Stimulated activated CD8-positive, alpha-beta memory T cell treated with anti-CD3 and anti-CD28 coated beads, Interleukin-2, amount 100 ng/mL, for 48 hours (primary cell): ENCODE results near the gene ATP6V1A.

Experiments used
- DNase-seq, 2 donors: peaks; one replicate each; pipeline ENCODE4 v3.0.0-alpha.2; 2020; ENCODE audit warnings: low read depth in 2 of 2

The ATP6V1A gene

GRCh38 chr3:113747283-113748046 lies 630 bp downstream of the ATP6V1A start:
- peak in 1 of 2 donors; percentile 26 for DNase-seq

DNA sequence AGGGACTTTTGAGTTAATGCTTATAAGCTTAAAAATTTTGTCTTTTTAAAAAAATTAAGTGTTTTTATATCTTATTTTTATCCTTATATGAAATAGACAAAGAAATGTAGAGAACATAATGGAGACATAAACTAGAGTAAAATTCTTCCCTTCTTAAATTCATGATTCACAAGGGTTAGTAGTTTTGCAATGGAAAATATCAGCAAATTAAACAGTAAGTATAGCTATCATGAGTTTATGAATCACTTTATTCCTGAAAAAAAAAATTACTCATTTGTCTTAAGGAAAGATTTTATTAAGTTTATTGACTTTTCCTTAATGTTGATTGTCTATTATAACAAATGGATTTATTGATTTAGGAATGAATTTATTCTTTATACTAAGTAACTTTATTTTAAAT lies 4.3 kb downstream of the ATP6V1A start:
- no peak for DNase-seq

- no peak for DNase-seq
Observed at GRCh38 chr3:113753376-113753985, 6.6 kb downstream of the ATP6V1A start.

DNA sequence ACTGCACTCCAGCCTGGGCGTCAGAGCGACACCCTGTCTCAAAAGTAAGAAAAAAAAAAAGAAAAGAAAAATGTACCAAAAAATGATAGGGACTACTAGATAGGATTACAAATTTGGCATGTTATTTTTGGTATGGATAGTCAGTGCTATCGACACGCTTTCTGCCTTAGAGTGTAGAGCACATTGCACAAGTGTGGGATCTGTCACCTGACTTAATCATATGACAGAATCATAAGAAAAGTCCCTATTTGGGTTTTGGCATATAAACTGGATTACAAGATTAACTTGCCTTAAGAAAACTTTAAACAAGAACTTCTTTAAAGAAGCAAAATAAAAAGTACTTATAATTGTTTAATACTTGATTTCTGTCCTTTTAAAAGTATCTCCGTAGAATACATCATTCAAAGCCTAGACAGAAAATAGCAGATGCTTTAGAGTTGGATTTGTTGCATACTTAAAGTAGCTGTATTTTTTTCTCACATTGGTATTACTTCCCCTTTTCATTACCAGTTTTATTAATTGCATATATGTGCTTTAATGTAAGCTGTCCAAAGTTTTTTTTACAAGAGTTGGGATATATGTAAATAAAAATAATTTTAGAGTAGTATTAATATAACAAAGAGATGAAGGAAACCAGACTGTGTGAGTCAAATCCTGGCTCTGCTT lies 7.8 kb downstream of the ATP6V1A start:
- no peak for DNase-seq

DNA sequence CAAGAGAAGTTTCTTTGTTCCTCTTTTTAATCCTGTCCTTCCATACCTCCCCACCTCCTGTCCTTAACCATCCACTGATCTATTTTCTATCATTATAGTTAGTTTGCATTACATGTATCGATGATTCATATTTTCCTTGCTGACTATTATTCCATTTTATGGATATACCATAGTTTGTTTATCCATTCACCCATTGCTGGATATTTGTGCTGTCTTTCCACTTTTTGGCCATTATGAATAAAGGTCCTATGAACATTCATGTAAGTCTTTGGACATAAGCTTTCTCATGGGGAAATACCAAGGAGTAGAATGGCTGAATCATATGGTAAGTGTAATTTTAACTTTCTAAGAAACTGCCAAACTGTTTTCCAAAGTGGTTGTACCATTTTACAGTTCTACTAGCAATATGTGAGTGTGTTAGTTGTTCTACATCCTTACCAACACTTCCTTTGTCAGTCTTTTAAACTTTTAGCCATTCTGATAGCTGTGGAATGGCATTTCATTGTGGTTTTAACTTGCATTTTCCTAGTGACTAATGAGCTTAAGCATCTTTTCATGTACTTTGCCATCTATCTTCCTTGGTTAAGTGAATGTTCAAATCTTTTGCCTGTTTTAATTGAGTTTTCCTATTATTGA lies 11.7 kb downstream of the ATP6V1A start:
- no peak for DNase-seq

DNA sequence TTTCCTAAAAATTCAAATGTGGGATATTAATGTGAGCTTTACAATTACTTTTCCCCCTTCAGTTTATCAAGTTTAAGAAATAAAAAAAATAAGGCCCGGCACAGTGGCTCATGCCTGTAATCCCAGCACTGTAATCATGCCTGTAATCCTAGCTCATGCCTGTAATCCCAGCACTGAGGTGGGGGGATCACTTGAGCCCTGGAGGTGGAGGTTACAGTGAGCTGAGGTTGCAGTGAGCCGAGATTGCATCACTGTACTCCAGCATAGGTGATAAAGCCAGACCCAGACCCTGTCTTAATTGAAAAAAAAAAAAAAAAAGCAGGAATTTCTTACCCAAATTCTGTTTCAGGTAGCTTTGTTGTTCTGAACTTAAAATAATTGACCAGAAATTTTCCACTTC lies 17.9 kb downstream of the ATP6V1A start:
- DNase-seq, result no peak

DNA sequence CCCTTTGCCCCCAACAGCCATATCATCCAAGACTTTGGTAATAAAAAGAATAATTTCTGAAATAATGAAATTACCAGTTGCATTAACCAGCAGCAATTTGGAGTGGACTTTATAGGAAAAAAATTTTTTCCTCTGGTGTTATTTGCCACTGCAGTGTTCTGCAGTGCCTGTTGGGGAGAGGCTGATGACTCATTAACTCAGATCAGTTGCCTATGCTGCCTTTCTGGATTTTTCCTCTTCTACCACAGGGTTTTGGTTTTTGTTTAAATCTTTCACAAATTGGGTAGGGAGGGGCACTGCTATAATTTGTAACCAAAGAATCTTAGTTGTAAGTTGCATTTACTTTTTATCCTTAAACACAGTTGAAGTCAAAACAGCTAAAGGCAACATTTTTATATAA lies 22.7 kb downstream of the ATP6V1A start:
- DNase-seq, result no peak

DNA sequence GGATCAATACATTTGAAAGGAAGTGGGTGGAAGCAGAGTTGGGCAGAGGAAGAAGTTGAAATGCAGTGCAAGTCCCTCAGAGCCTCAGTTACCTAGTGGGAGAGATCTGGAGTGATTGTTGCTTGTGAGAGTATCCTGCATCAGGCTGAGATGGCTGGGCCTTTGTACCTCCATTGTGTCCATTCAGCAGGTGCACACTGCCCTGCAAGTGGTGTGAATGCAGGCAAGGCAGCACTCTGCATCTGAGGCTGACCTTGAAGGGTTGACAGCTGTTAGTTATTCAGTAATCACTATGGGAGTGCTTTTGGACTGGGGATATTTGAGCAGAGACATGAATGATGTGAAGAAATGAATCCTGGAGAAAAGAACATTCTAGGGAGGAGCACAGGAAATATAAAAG lies 25.2 kb downstream of the ATP6V1A start:
- no peak for DNase-seq

DNA sequence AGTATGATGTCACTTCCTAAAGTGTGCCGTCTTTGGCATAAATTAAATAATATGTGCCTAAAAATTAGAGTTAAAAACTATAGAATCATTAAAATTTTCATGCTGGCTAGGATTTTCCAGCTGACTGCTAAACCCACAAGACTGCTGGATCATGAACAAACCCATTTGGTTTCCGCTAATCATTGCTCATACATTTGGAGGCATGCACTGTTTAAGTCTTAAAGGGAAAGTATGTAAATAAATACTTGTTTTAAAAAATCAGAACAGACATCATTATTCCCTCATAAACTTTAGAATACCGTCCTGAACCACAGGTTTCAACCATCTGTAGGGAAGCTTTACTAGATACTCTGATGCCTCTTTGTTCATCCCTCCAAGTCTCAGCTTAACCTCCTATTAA lies 26.5 kb downstream of the ATP6V1A start:
- DNase-seq, result no peak

DNA sequence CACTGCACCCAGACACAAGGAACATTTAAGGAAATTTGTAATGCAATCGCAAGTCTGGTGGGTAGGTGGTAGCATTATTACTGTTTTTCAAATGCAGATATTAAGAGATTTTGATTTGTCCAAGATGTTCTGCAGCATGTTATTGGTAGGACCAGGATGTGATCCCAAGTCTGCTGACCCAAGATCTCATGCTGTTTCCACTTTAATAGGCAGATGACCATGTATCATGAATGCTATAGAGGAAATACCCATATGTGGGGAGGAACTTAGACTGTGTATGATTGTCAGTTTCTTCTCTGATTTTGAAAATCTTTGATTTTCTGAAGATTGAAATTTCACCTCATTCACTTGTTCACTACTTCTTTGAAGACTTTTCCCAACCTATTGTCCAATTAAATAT lies 28.7 kb downstream of the ATP6V1A start:
- no peak for DNase-seq

DNA sequence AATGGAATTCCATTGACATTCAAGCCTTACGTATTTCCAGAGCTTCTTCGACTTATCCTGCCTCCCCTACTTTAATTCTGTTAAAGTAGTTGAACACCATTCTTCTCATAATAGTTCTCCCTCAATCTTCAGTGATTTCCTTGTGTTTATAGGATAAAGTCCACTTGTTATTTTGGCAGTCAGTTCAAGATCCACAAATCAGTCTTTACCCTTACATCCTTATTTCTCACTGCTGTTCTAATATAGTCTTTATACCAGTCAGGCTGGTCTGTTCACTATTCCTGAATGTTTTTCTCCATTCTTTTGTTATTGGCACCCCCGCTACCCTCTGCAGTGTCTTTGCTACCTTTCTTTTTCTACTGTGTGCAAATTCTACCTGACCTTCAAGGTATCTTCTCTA lies 29.7 kb downstream of the ATP6V1A start:
- DNase-seq, result no peak

DNA sequence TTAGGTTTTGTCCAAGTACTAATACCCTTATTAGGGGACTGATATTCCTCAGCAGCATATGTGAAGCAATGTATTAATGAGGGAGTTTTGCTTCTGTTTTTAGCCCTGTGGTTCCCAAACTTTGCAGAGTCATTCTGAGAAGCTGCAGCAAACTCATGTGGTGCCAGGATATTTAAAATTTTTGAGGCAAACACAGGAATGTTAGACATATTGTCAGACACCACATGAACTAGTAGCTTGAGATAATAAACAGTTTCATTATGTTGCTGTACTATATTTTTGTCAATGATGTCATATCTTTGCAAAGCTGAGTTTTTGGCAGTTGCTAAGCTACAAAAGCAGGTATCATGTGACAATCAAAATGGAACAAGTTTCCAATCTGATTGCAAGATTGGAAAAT lies 36.6 kb downstream of the ATP6V1A start:
- DNase-seq, result no peak

DNA sequence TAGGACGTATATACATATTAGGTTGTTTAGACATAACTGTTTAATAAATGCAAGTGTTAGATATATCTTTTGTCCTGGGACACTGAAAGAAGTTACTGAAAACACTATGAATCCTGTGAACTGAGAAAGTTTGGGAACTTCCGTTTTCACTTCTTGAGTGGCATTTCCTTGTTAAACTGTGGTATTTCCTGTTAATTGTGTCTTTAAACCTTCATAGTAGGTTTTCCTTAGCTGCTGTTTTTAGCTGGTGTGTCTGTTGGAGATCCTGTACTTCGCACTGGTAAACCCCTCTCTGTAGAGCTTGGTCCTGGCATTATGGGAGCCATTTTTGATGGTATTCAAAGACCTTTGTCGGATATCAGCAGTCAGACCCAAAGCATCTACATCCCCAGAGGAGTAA lies 37.1 kb downstream of the ATP6V1A start:
- DNase-seq, result no peak

DNA sequence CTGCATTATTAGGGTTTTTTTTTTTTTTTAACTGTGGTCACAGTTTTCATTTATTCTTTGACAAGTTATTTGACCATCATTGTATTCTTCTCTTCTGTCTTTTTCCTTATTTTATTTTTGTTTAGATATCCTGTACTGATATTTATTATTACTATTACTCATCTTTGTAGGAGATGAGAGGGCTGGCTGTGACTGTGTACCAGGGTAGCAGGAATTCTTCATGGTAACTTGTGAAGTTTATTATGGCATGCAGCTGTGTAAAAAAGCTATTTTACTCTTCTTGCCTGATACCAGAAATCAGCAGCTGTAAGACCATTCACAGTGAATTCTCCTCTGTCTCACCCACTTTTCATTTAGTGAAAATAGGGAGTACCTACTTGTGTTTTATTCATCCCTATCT lies 44.5 kb downstream of the ATP6V1A start:
- DNase-seq, result no peak

DNA sequence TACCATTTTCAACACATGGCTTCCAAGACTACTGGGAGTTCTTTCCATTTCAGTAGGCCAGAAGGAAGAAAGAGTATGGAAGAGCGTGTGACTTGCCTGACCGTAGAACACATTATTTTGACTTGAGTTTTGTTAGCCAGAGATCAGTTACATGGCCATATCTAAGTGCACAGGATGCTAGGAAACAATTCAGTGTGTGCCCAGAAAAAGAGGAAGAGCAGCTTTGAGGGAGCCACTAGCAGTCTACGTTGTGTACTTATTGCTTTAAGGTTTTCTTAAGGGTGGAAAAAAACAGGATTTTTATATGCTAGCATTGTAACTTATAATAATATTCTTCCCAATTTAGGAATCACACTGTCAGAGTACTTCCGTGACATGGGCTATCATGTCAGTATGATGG lies 47.7 kb downstream of the ATP6V1A start:
- DNase-seq, result no peak

GRCh38 chr3:113795693-113796092 lies 48.9 kb downstream of the ATP6V1A start:
- DNase-seq, result no peak

GRCh38 chr3:113802795-113803455 lies 56.1 kb downstream of the ATP6V1A start:
- no peak for DNase-seq

GRCh38 chr3:113804661-113805060 lies 57.8 kb downstream of the ATP6V1A start:
- DNase-seq, result no peak

DNA sequence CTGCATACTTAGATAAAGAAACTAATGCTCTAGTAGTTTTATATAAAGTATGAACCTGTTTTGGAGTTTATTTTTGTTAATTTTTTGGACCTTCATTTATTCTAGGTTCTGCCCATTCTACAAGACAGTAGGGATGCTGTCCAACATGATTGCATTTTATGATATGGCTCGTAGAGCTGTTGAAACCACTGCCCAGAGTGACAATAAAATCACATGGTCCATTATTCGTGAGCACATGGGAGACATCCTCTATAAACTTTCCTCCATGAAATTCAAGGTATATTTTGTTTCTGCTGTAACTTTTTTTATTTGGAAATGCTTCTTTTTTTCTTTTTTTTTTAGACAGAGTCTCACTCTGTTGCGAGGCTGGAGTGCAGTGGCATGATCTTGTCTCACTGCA lies 58.4 kb downstream of the ATP6V1A start:
- no peak for DNase-seq

DNA sequence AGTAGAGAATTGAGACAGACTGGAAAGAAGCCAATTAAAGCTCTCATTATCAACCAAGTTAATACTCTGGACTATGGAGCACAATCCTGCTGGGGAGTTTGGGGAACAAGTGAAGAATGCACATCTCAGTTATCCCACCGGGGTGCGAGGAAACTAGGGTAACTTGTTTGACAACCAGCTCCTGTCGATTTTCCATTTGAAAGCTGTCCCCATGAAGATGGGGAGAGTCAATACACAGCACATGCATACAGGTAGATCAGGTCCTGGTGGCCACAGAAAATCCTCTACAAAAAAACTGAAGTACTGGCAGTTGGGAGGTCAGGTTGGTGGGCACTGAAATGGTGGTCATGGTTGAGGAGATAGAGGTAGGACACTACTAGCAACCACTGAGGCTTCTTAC lies 66.0 kb downstream of the ATP6V1A start:
- DNase-seq, result no peak

DNA sequence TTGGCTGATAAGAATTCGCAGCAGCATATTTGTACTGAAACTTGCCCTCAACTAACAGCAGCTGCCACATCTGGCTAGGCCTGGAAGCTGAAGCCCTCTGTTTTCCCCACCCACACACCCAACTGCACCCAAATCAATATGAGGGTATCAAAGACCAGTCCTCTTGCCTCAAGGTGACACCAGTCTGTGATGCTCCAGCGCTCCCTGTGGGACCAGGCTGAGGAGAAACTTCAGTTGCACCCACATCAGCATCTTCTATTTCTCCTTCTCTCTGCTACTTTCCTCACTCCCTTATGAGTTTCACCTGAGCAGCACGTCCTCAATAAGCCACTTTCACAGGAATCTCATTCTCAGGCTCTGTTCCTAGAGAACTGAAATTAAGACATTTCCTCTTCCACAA lies 73.0 kb downstream of the ATP6V1A start:
- DNase-seq, result no peak

DNA sequence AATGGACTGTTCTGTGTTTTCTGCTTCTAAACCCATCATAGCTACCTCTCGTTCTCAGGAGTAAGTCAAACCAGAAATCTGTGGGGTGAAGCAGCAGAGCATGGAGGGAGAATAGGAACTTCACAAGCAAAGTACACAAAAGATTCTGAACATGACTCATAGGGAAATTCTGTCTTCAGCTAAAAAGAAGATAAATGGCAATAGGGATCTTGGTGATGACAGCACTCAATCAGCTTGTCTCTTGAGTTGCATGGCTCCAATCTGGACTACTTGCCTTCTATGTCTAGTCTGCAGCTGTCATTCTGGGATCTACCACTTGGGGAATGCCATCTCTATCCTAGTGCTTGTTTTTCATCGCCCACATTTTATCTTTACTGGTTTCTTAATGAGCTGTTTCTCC lies 78.3 kb downstream of the ATP6V1A start:
- no peak for DNase-seq
